PC-3 (cell line): ENCODE results near the gene COL4A1. TPM values are rescaled to one million over a fixed set of nuclear protein-coding genes. Genes with fewer than 3 reads are reported as not detected.

Source experiments
- ATAC-seq: fragments of 200-7000 bp; cut with Tn5 transposase; 2 replicates; pipeline ENCODE4 v1.9.1; 2020; ENCODE audit warnings: mild to moderate bottlenecking, moderate library complexity
- BruUV-seq: library from RNA; stranded (reverse); fragments of 400-500 nt; replicated peaks from 2 replicates; lab custom pipeline; 2021; lab: Mats Ljungman, UMichigan
- CTCF ChIA-PET: fragments of 300-600 bp; sonication (Branson Sonifier 250); formaldehyde crosslinking; loops from one replicate; lab custom pipeline; 2022; ENCODE audit warnings: antibody characterized with exemption; lab: Charles Lee
- POLR2A ChIA-PET: fragments of 300-600 bp; sonication (Branson Sonifier 250); formaldehyde crosslinking; loops from one replicate; lab custom pipeline; 2022; ENCODE audit warnings: antibody characterized with exemption; ENCODE audit not compliant: unreplicated experiment; lab: Charles Lee
- DNase-seq: peaks from one replicate; pipeline ENCODE4 v3.0.0-alpha.2; 2015
- H2AFZ ChIP-seq: fragments of 300-600 bp; sonication (generic); 2 replicates; pipeline ENCODE4 v1.6.0; 2016; ENCODE audit warnings: antibody characterized with exemption, low read length
- H3F3A ChIP-seq: fragments of 300-600 bp; sonication (generic); one replicate; pipeline ENCODE4 v1.6.0; 2017; ENCODE audit warnings: antibody characterized with exemption, low read length, control low read depth, mild to moderate bottlenecking; ENCODE audit not compliant: unreplicated experiment
- H3K27ac ChIP-seq: fragments of 300-600 bp; sonication (generic); 2 replicates; pipeline ENCODE4 v1.5.1; 2016; ENCODE audit warnings: mild to moderate bottlenecking, low read length
- H3K27me3 ChIP-seq: fragments of 300-600 bp; sonication (generic); 2 replicates; pipeline ENCODE4 v1.6.1; 2016; ENCODE audit warnings: low read length, mixed read lengths
- H3K36me3 ChIP-seq: fragments of 300-600 bp; sonication (generic); 2 replicates; pipeline ENCODE4 v1.6.1; 2016; ENCODE audit warnings: low read depth, mixed run types, low read length, mixed read lengths
- H3K4me1 ChIP-seq: fragments of 300-600 bp; sonication (generic); 2 replicates; pipeline ENCODE4 v1.5.1; 2016; ENCODE audit warnings: low read length; ENCODE audit not compliant: insufficient read depth
- H3K4me2 ChIP-seq: fragments of 300-600 bp; sonication (generic); 2 replicates; pipeline ENCODE4 v1.6.0; 2016; ENCODE audit warnings: low read length
- H3K4me3 ChIP-seq: fragments of 300-600 bp; sonication (generic); 2 replicates; pipeline ENCODE4 v1.5.1; 2016; ENCODE audit warnings: mild to moderate bottlenecking, low read length, mixed read lengths
- H3K79me2 ChIP-seq: fragments of 300-600 bp; sonication (generic); 2 replicates; pipeline ENCODE4 v1.6.1; 2017; ENCODE audit warnings: low read length, mixed read lengths
- H3K9ac ChIP-seq: fragments of 300-600 bp; sonication (generic); 2 replicates; pipeline ENCODE4 v1.6.0; 2016; ENCODE audit warnings: mild to moderate bottlenecking, low read length
- H3K9me2 ChIP-seq: fragments of 300-600 bp; sonication (generic); replicated peaks from 2 replicates; pipeline ENCODE4 v1.6.1; 2016; ENCODE audit warnings: mixed run types, low read length, mixed read lengths
- H3K9me3 ChIP-seq: fragments of 300-600 bp; sonication (generic); 2 replicates; pipeline ENCODE4 v1.6.1; 2016; ENCODE audit warnings: low read length, mixed read lengths
- H4K20me1 ChIP-seq: fragments of 300-600 bp; sonication (generic); 2 replicates; pipeline ENCODE4 v1.6.1; 2016; ENCODE audit warnings: low read length, mixed read lengths
- EZH2 ChIP-seq: fragments of 300-600 bp; sonication (generic); IDR thresholded peaks from one replicate; pipeline ENCODE4 v1.6.1; 2017; ENCODE audit warnings: antibody characterized with exemption, mild to moderate bottlenecking, low read length; ENCODE audit not compliant: unreplicated experiment
- EZH2phosphoT487 ChIP-seq: fragments of 300-600 bp; sonication (generic); IDR thresholded peaks from 2 replicates; pipeline ENCODE4 v1.6.1; 2018; ENCODE audit warnings: mild to moderate bottlenecking, antibody characterized with exemption, low read length, borderline replicate concordance
- intact Hi-C: fragments of 100-400 bp; cut with micrococcal nuclease; formaldehyde crosslinking; loops from 2 replicates; pipeline ENCODE4 v1.9.0; 2023
- total RNA-seq: library from RNA; depleted of rRNA; stranded (reverse); fragments of >200 nt; gene quantifications from 2 replicates; pipeline ENCODE4 v1.2.3, GENCODE V29; 2014
- TF ChIP-seq, protein P1 (sequence below): fragments of 300-600 bp; sonication (generic); conservative IDR thresholded peaks from 2 replicates; pipeline ENCODE4 v1.5.1; 2017; ENCODE audit warnings: antibody characterized with exemption, low read depth, mild to moderate bottlenecking, low read length

The COL4A1 gene
- total RNA-seq, 1 experiment from 2014 or later: 48.7 TPM

GRCh38 chr13:110308656-110309359 is 1.9 kb upstream of the COL4A1 start:
- Histone ChIP-seq H3K4me2 (peak overlapping the region; percentile 80), H3K9ac (peak overlapping the region; percentile 91)

GRCh38 chr13:110307767-110308655 is 1.1 kb upstream of the COL4A1 start:
- TF ChIP-seq EZH2phosphoT487 (no peak), EZH2 (no peak)
- TF ChIP-seq, protein P1, sequence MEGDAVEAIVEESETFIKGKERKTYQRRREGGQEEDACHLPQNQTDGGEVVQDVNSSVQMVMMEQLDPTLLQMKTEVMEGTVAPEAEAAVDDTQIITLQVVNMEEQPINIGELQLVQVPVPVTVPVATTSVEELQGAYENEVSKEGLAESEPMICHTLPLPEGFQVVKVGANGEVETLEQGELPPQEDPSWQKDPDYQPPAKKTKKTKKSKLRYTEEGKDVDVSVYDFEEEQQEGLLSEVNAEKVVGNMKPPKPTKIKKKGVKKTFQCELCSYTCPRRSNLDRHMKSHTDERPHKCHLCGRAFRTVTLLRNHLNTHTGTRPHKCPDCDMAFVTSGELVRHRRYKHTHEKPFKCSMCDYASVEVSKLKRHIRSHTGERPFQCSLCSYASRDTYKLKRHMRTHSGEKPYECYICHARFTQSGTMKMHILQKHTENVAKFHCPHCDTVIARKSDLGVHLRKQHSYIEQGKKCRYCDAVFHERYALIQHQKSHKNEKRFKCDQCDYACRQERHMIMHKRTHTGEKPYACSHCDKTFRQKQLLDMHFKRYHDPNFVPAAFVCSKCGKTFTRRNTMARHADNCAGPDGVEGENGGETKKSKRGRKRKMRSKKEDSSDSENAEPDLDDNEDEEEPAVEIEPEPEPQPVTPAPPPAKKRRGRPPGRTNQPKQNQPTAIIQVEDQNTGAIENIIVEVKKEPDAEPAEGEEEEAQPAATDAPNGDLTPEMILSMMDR: no peak
- peak overlapping the region; percentile 49 for H3K27ac ChIP-seq
- H3K36me3 ChIP-seq: no peaks in the 10 kb centered on the region
- H3K27me3 ChIP-seq: no peaks in the 10 kb centered on the region
- DNase-seq (peak; percentile 53), ATAC-seq (peak; percentile 10)
- H3K79me2 ChIP-seq: peaks cover 83% of the 10 kb centered on the region
- H3K4me3 ChIP-seq: peak overlapping the region; percentile 72
- H4K20me1 ChIP-seq: no peaks in the 10 kb centered on the region
- POLR2A ChIA-PET: interaction anchor here (0.5 kb wide), 1 partner anchor 1911 kb away, joined by 4 read pairs; no protein-coding TSS in a partner anchor
- H3K4me1 ChIP-seq: peaks cover 50% of the 10 kb centered on the region
- CTCF ChIA-PET: interaction anchor here (0.6 to 1.4 kb wide), 2 partner anchors 104 to 105 kb away, joined by 4 read pairs; no protein-coding TSS in a partner anchor
- no peaks in the 10 kb centered on the region for H3K9me3 ChIP-seq
- TSS peak; percentile 36 for BruUV-seq
- peak overlapping the region; percentile 91 for H3K9ac ChIP-seq
- intact Hi-C loops: loop anchor here (2.0 to 5.0 kb wide), 2 partner anchors 39 to 104 kb away; no protein-coding TSS in a partner anchor
- H3F3A ChIP-seq: no peaks in the 10 kb centered on the region
- H3K4me2 ChIP-seq: peak overlapping the region; percentile 80
- H2AFZ ChIP-seq: peak overlapping the region; percentile 69
- H3K9me2 ChIP-seq: no peaks in the 10 kb centered on the region

More at GRCh38 chr13:110308656-110309359, 1.9 kb upstream of the COL4A1 start:
- no peak for TF ChIP-seq EZH2
- no peak for TF ChIP-seq EZH2phosphoT487
- TF ChIP-seq, protein P1: no peak
- intact Hi-C loops: loop anchor here (2.0 to 5.0 kb wide), 2 partner anchors 38 to 103 kb away; no protein-coding TSS in a partner anchor
- peaks cover 51% of the 10 kb centered on the region for H3K4me1 ChIP-seq
- no peaks in the 10 kb centered on the region for H4K20me1 ChIP-seq
- ChIA-PET CTCF (interaction anchor here (0.6 to 1.4 kb wide), 2 partner anchors 103 to 104 kb away, joined by 4 read pairs; no protein-coding TSS in a partner anchor), POLR2A (interaction anchor here (0.6 to 1.1 kb wide), 2 partner anchors 14 to 45 kb away, joined by 7 to 9 read pairs; no protein-coding TSS in a partner anchor)
- peak overlapping the region; percentile 49 for H3K27ac ChIP-seq
- H3K9me2 ChIP-seq: no peaks in the 10 kb centered on the region
- H3K4me3 ChIP-seq: peak overlapping the region; percentile 72
- no peaks in the 10 kb centered on the region for H3K27me3 ChIP-seq
- H3K9me3 ChIP-seq: no peaks in the 10 kb centered on the region
- no peaks in the 10 kb centered on the region for H3K36me3 ChIP-seq
- BruUV-seq: no TSS peak
- peak overlapping the region; percentile 69 for H2AFZ ChIP-seq
- DNase-seq: peak; percentile 31
- peaks cover 84% of the 10 kb centered on the region for H3K79me2 ChIP-seq
- H3F3A ChIP-seq: no peaks in the 10 kb centered on the region
- peak; percentile 34 for ATAC-seq
